ENCODE results near the gene DDX23.

The DDX23 gene

DNA sequence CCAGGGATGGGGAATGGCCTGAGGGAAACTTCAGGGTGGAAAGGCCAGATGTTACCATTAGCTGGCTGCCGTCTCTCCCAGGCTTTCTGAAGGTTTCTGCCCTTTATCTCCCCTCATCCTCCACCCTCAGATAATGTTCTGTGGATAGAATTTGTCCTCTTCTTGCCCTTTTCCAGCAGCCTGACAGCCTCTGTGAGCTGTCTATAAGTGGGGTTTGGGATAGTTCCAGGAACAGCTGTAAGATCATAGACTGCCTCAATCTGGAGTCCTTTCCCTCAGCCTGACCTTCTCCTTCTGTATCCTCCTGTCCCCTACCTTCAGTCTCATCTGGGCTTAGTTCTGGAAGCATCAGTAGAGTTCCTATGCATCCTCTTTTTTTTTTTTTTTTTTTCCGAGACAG, 16.5 kb upstream of the DDX23 start:
- H3K36me3 ChIP-seq (ENCODE audit: control insufficient read depth in 1 of 2, insufficient read depth in 2 of 2, low read depth in 1 of 2, low read length in 2 of 2), result no peaks in the 10 kb centered on the region
- no peak overlapping the region for H3K23ac ChIP-seq (ENCODE audit: low read length in 2 of 2)
- no peak overlapping the region for H2BK15ac ChIP-seq (ENCODE audit: low read depth, poor library complexity, severe bottlenecking)
- WGBS, result 95% methylated on average over 1 of the region's 2 CpGs
- H3K4me3 ChIP-seq (ENCODE audit: insufficient read depth in 1 of 2, low read depth in 1 of 2, low read length in 2 of 2), result no peak overlapping the region
- no peak overlapping the region for H3K9ac ChIP-seq (ENCODE audit: low read length)
- H3K79me1 ChIP-seq (replicated peaks; ENCODE audit: low read length, poor library complexity, severe bottlenecking), result no peaks in the 10 kb centered on the region
- H3K4me1 ChIP-seq (ENCODE audit: control insufficient read depth, insufficient read depth, low read depth, low read length), result peaks cover 9% of the 10 kb centered on the region
- no peak for DNase-seq
- H4K91ac ChIP-seq (ENCODE audit: low read length), result no peak overlapping the region
- peaks cover 28 to 36% of the 10 kb centered on the region in 2 experiments for H3K27me3 ChIP-seq (ENCODE audit: control insufficient read depth in 1 of 2, insufficient read depth in 1 of 2, low read length in 2 of 2)
- H2BK12ac ChIP-seq (ENCODE audit: low read length in 2 of 2), result no peak overlapping the region
- H2BK5ac ChIP-seq (ENCODE audit: low read depth, low read length, poor library complexity, severe bottlenecking), result no peak overlapping the region
- H2BK120ac ChIP-seq (ENCODE audit: low read depth, low read length), result no peak overlapping the region
- H3K4ac ChIP-seq (ENCODE audit: low read depth in 1 of 2, low read length in 2 of 2), result no peak overlapping the region
- H3K18ac ChIP-seq (ENCODE audit: low read depth in 1 of 2, low read length in 2 of 2), result no peak overlapping the region
- H3K27ac ChIP-seq (ENCODE audit: low read length, poor library complexity, severe bottlenecking), result no peak overlapping the region
- no peak overlapping the region for H3K14ac ChIP-seq (ENCODE audit: low read length in 2 of 2)
- no peak overlapping the region for H2AK5ac ChIP-seq (ENCODE audit: low read length, severe bottlenecking)
- H3K4me2 ChIP-seq (ENCODE audit: low read length, poor library complexity, severe bottlenecking), result no peak overlapping the region
- no peaks in the 10 kb centered on the region for H3K9me3 ChIP-seq (ENCODE audit: control insufficient read depth, low read length)
- no peak overlapping the region for H2AFZ ChIP-seq (ENCODE audit: low read depth, low read length)
- H4K8ac ChIP-seq (ENCODE audit: low read length), result no peak overlapping the region

DNA sequence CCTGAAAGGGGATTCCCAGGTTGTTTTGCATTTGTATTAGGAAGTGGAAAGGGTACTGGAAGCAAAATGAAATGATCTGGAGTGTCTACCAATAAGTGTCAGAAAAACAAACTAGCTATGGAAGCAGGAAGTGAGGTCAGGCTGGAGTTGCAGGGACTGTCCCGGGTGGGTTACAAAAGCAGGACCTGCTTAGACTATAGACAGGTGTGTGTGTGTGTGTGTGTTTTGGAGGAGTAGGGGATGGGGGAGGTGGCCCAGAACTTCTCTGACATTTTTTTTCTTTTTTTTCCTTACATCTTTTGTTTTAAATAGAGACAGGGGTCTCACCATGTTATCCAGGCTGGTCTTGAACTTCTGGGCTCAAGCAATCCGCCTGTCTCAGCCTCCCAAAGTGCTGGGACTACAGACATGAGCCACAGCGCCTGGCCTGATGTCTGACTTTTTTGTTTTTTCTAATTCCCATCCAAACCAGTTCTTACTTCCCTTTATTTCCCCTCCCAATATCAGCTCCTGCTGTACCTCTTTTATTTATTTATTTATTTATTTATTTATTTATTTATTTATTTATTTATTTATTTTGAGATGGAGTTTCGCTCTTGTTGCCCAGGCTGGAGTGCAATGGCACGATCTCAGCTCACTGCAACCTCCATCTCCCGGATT, 14.2 kb upstream of the DDX23 start:
- no peak overlapping the region for H2BK5ac ChIP-seq (ENCODE audit: low read depth, low read length, poor library complexity, severe bottlenecking)
- no peak overlapping the region for H3K27ac ChIP-seq (ENCODE audit: low read length, poor library complexity, severe bottlenecking)
- H3K4me1 ChIP-seq (ENCODE audit: control insufficient read depth, insufficient read depth, low read depth, low read length), result peaks cover 9% of the 10 kb centered on the region
- no peak for DNase-seq
- no peak overlapping the region for H2AFZ ChIP-seq (ENCODE audit: low read depth, low read length)
- H3K4me3 ChIP-seq (ENCODE audit: insufficient read depth in 1 of 2, low read depth in 1 of 2, low read length in 2 of 2), result peak overlapping the region in 1 of 2 experiments; percentile 88
- H3K14ac ChIP-seq (ENCODE audit: low read length in 2 of 2), result no peak overlapping the region
- no peaks in the 10 kb centered on the region for H3K79me1 ChIP-seq (replicated peaks; ENCODE audit: low read length, poor library complexity, severe bottlenecking)
- H3K4ac ChIP-seq (ENCODE audit: low read depth in 1 of 2, low read length in 2 of 2), result no peak overlapping the region
- peak overlapping the region; percentile 64 for H3K9ac ChIP-seq (ENCODE audit: low read length)
- 53% methylated on average over 3 of the region's 6 CpGs for WGBS
- no peaks in the 10 kb centered on the region for H3K36me3 ChIP-seq (ENCODE audit: control insufficient read depth in 1 of 2, insufficient read depth in 2 of 2, low read depth in 1 of 2, low read length in 2 of 2)
- H3K4me2 ChIP-seq (ENCODE audit: low read length, poor library complexity, severe bottlenecking), result peak overlapping the region; percentile 55
- H4K8ac ChIP-seq (ENCODE audit: low read length), result no peak overlapping the region
- H3K23ac ChIP-seq (ENCODE audit: low read length in 2 of 2), result no peak overlapping the region
- H2AK5ac ChIP-seq (ENCODE audit: low read length, severe bottlenecking), result no peak overlapping the region
- no peak overlapping the region for H4K91ac ChIP-seq (ENCODE audit: low read length)
- H2BK15ac ChIP-seq (ENCODE audit: low read depth, poor library complexity, severe bottlenecking), result no peak overlapping the region
- no peak overlapping the region for H2BK120ac ChIP-seq (ENCODE audit: low read depth, low read length)
- H3K9me3 ChIP-seq (ENCODE audit: control insufficient read depth, low read length), result no peaks in the 10 kb centered on the region
- H2BK12ac ChIP-seq (ENCODE audit: low read length in 2 of 2), result no peak overlapping the region
- H3K27me3 ChIP-seq (ENCODE audit: control insufficient read depth in 1 of 2, insufficient read depth in 1 of 2, low read length in 2 of 2), result peaks cover 42 to 43% of the 10 kb centered on the region in 2 experiments
- H3K18ac ChIP-seq (ENCODE audit: low read depth in 1 of 2, low read length in 2 of 2), result peak overlapping the region in 1 of 2 experiments; percentile 11

DNA sequence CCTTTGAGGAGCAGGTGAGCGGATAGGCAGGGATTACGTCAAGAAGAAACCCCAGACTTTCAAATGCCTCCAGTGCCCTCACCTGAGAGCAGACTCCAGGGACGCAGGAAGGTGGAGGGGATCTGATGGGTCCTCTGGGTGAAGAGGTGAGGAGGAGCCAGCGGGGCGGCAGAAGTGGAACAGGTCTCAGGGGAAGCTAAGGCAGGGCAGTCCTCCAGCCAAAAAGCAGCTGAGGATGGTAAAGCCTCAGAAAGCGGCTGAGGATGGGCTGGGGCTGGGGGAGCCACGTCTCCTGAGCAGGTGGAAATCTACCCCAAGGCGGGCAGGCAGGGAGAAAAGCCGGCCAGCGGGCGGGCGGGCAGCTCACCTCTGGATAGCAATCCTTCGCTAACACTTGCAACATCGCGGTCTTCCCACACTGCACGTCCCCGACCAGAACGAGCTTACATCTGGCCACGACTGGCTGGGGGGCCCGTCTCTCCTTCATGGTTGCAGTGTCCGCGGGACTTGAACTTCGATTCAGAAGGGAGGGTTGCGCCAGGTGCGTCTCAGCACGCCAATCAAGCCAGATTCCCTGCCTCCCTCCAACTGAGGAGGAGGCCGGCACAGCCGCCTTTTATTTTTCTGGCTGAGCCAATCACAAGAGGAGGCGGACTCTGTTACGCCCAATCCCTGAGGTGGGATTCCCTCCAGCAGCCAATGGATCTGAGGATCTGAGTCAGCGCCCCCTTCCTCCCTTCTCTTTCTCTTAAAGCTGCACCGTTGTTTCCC, 13.5 kb upstream of the DDX23 start, which contains the start of gene RND1:
Gene RND1, minus strand, starts transcription at position 590 of the 771 bp plus-strand sequence. Its CDS starts 103 bp downstream, at position 487.
- peak within 1 kb of the TSS; percentile 69 for H2AFZ ChIP-seq (ENCODE audit: low read depth, low read length)
- no peaks in the 10 kb centered on the region for H3K9me3 ChIP-seq (ENCODE audit: control insufficient read depth, low read length)
- no peaks in the 10 kb centered on the region for H3K79me1 ChIP-seq (replicated peaks; ENCODE audit: low read length, poor library complexity, severe bottlenecking)
- 3% methylated on average over 31 of the region's 32 CpGs for WGBS
- peak within 1 kb of the TSS; percentile 67 for H3K4me2 ChIP-seq (ENCODE audit: low read length, poor library complexity, severe bottlenecking)
- H2BK120ac ChIP-seq (ENCODE audit: low read depth, low read length), result no peak within 1 kb of the TSS
- H2BK15ac ChIP-seq (ENCODE audit: low read depth, poor library complexity, severe bottlenecking), result no peak within 1 kb of the TSS
- H3K27ac ChIP-seq (ENCODE audit: low read length, poor library complexity, severe bottlenecking), result no peak within 1 kb of the TSS
- DNase-seq, result peak; percentile 95
- H3K4me1 ChIP-seq (ENCODE audit: control insufficient read depth, insufficient read depth, low read depth, low read length), result peaks cover 9% of the 10 kb centered on the region
- H2BK5ac ChIP-seq (ENCODE audit: low read depth, low read length, poor library complexity, severe bottlenecking), result no peak within 1 kb of the TSS
- H4K91ac ChIP-seq (ENCODE audit: low read length), result no peak within 1 kb of the TSS
- no peak within 1 kb of the TSS for H3K4ac ChIP-seq (ENCODE audit: low read depth in 1 of 2, low read length in 2 of 2)
- H3K4me3 ChIP-seq (ENCODE audit: insufficient read depth in 1 of 2, low read depth in 1 of 2, low read length in 2 of 2), result peak within 1 kb of the TSS; percentile 57 to 88
- H3K36me3 ChIP-seq (ENCODE audit: control insufficient read depth in 1 of 2, insufficient read depth in 2 of 2, low read depth in 1 of 2, low read length in 2 of 2), result no peaks in the 10 kb centered on the region
- no peak within 1 kb of the TSS for H3K23ac ChIP-seq (ENCODE audit: low read length in 2 of 2)
- peak within 1 kb of the TSS in 1 of 2 experiments; percentile 11 for H3K18ac ChIP-seq (ENCODE audit: low read depth in 1 of 2, low read length in 2 of 2)
- no peak within 1 kb of the TSS for H2AK5ac ChIP-seq (ENCODE audit: low read length, severe bottlenecking)
- peaks cover 43 to 45% of the 10 kb centered on the region in 2 experiments for H3K27me3 ChIP-seq (ENCODE audit: control insufficient read depth in 1 of 2, insufficient read depth in 1 of 2, low read length in 2 of 2)
- H4K8ac ChIP-seq (ENCODE audit: low read length), result no peak within 1 kb of the TSS
- no peak within 1 kb of the TSS for H2BK12ac ChIP-seq (ENCODE audit: low read length in 2 of 2)
- no peak within 1 kb of the TSS for H3K14ac ChIP-seq (ENCODE audit: low read length in 2 of 2)
- peak within 1 kb of the TSS; percentile 64 for H3K9ac ChIP-seq (ENCODE audit: low read length)

DNA sequence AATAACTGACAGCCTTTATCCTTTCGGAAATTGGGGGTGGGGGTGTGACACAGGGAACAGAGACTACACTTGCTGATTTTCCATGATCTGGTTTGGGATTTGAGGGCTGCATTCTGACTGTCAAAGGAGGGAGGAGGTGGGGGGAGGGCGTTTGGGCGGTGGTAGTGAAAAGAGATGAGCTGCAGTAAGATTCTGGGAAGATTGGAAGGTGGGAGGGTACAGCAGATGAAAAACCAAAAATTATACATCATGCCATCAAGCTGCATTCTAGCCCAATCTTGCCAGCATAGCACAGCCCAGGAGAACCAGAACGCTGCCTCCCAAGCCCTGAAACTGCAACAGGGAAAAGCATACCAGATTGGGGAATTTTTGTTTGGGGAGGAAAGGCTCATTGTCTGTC, 11.3 kb upstream of the DDX23 start:
- H3K9ac ChIP-seq (ENCODE audit: low read length), result no peak overlapping the region
- H3K4me3 ChIP-seq (ENCODE audit: insufficient read depth in 1 of 2, low read depth in 1 of 2, low read length in 2 of 2), result no peak overlapping the region
- H3K4me1 ChIP-seq (ENCODE audit: control insufficient read depth, insufficient read depth, low read depth, low read length), result peaks cover 9% of the 10 kb centered on the region
- H3K27me3 ChIP-seq (ENCODE audit: control insufficient read depth in 1 of 2, insufficient read depth in 1 of 2, low read length in 2 of 2), result peaks cover 43 to 45% of the 10 kb centered on the region in 2 experiments
- H3K36me3 ChIP-seq (ENCODE audit: control insufficient read depth in 1 of 2, insufficient read depth in 2 of 2, low read depth in 1 of 2, low read length in 2 of 2), result no peaks in the 10 kb centered on the region
- no peak overlapping the region for H4K91ac ChIP-seq (ENCODE audit: low read length)
- no peak overlapping the region for H2AK5ac ChIP-seq (ENCODE audit: low read length, severe bottlenecking)
- H3K4ac ChIP-seq (ENCODE audit: low read depth in 1 of 2, low read length in 2 of 2), result no peak overlapping the region
- no peaks in the 10 kb centered on the region for H3K9me3 ChIP-seq (ENCODE audit: control insufficient read depth, low read length)
- no peak overlapping the region for H3K4me2 ChIP-seq (ENCODE audit: low read length, poor library complexity, severe bottlenecking)
- WGBS, result 45% methylated on average over 4 of the region's 4 CpGs
- H2AFZ ChIP-seq (ENCODE audit: low read depth, low read length), result no peak overlapping the region
- no peak overlapping the region for H2BK5ac ChIP-seq (ENCODE audit: low read depth, low read length, poor library complexity, severe bottlenecking)
- H2BK120ac ChIP-seq (ENCODE audit: low read depth, low read length), result no peak overlapping the region
- no peaks in the 10 kb centered on the region for H3K79me1 ChIP-seq (replicated peaks; ENCODE audit: low read length, poor library complexity, severe bottlenecking)
- no peak overlapping the region for H4K8ac ChIP-seq (ENCODE audit: low read length)
- H3K14ac ChIP-seq (ENCODE audit: low read length in 2 of 2), result no peak overlapping the region
- no peak overlapping the region for H2BK15ac ChIP-seq (ENCODE audit: low read depth, poor library complexity, severe bottlenecking)
- no peak overlapping the region for H3K27ac ChIP-seq (ENCODE audit: low read length, poor library complexity, severe bottlenecking)
- H2BK12ac ChIP-seq (ENCODE audit: low read length in 2 of 2), result no peak overlapping the region
- H3K23ac ChIP-seq (ENCODE audit: low read length in 2 of 2), result no peak overlapping the region
- no peak overlapping the region for H3K18ac ChIP-seq (ENCODE audit: low read depth in 1 of 2, low read length in 2 of 2)
- DNase-seq, result no peak
